H1 (cell line): ENCODE data around the gene AMN1. TPM values are rescaled to one million over a fixed set of nuclear protein-coding genes. Genes with fewer than 3 reads are reported as not detected.

Experiments
- CTCF ChIA-PET: fragments of 300-600 bp; sonication (Branson Sonifier 250); formaldehyde crosslinking; loops from one replicate; lab custom pipeline; 2021; ENCODE audit not compliant: partially characterized antibody; lab: Charles Lee
- POLR2A ChIA-PET: fragments of 300-600 bp; sonication (Branson Sonifier 250); formaldehyde crosslinking; loops from one replicate; lab custom pipeline; 2021; ENCODE audit warnings: inconsistent platforms; ENCODE audit not compliant: partially characterized antibody; lab: Charles Lee
- DNase-seq, 2 experiments: peaks; one replicate each; pipeline versions ENCODE4 v3.0.0 to v3.0.0-alpha.2; 2010 to 2022; ENCODE audit warnings: low spot score in 2 of 2, low read depth in 1 of 2, mixed read lengths in 1 of 2
- FAIRE-seq: peaks from 2 replicates; lab custom pipeline; 2011; peaks lifted over from hg19 to GRCh38; lab: Jason Lieb, UNC
- H2AFZ ChIP-seq: 2 replicates; pipeline ENCODE4 v1.8.1; 2012; ENCODE audit warnings: low read length, inconsistent platforms
- H2AK5ac ChIP-seq: 2 replicates; pipeline ENCODE4 v1.6.1; 2013; ENCODE audit warnings: low read depth, low read length
- H2BK120ac ChIP-seq: replicated peaks from 2 replicates; pipeline ENCODE3; 2013; ENCODE audit warnings: low read depth, low read length, inconsistent platforms
- H2BK12ac ChIP-seq: 2 replicates; pipeline ENCODE4 v1.6.1; 2013; ENCODE audit warnings: low read depth, low read length
- H2BK15ac ChIP-seq: 2 replicates; pipeline ENCODE4 v1.6.1; 2013; ENCODE audit warnings: low read length
- H2BK20ac ChIP-seq: 2 replicates; pipeline ENCODE4 v1.6.1; 2013; ENCODE audit warnings: low read length
- H2BK5ac ChIP-seq: 2 replicates; pipeline ENCODE4 v1.6.1; 2013; ENCODE audit warnings: low read depth, low read length
- H3K14ac ChIP-seq: 2 replicates; pipeline ENCODE4 v1.6.1; 2013; ENCODE audit warnings: inconsistent platforms; ENCODE audit not compliant: insufficient read length
- H3K18ac ChIP-seq: 2 replicates; pipeline ENCODE4 v1.6.1; 2013; ENCODE audit warnings: low read length; ENCODE audit errors: extremely low read depth
- H3K23ac ChIP-seq: 2 replicates; pipeline ENCODE4 v1.6.1; 2013; ENCODE audit warnings: inconsistent platforms; ENCODE audit not compliant: insufficient read length
- H3K23me2 ChIP-seq: 2 replicates; pipeline ENCODE4 v1.6.1; 2013; ENCODE audit warnings: low read depth, low read length
- H3K27ac ChIP-seq: 2 replicates; pipeline ENCODE4 v1.6.1; 2011; ENCODE audit warnings: low read depth, low read length, inconsistent platforms
- H3K27me3 ChIP-seq, 4 experiments: replicated peaks in 1 of 4; 1 replicate in 1 of 4; 2 replicates in 3 of 4; pipeline versions ENCODE4 v1.6.1 to v1.8.1; 2011 to 2013; ENCODE audit warnings: low read length in 3 of 4, mild to moderate bottlenecking in 3 of 4, inconsistent platforms in 2 of 4, mixed read lengths in 2 of 4, moderate library complexity in 1 of 4; ENCODE audit not compliant: control insufficient read depth in 3 of 4, insufficient read depth in 3 of 4; ENCODE audit errors: extremely low read depth in 1 of 4
- H3K36me3 ChIP-seq, 4 experiments: 2 replicates each; pipeline versions ENCODE4 v1.6.1 to v1.8.1; 2011 to 2013; ENCODE audit warnings: mild to moderate bottlenecking in 4 of 4, low read length in 3 of 4, moderate library complexity in 2 of 4, control low read depth in 1 of 4, inconsistent platforms in 1 of 4; ENCODE audit not compliant: insufficient read depth in 4 of 4, control insufficient read depth in 2 of 4
- H3K4ac ChIP-seq: replicated peaks from 2 replicates; pipeline ENCODE3; 2013; ENCODE audit warnings: low read length, low read depth, mixed read lengths, inconsistent platforms; ENCODE audit not compliant: insufficient read length
- H3K4me1 ChIP-seq, 4 experiments: replicated peaks in 1 of 4; 1 replicate in 1 of 4; 2 replicates in 3 of 4; pipeline versions ENCODE4 v1.6.1 to v1.8.1; 2011 to 2013; ENCODE audit warnings: low read length in 3 of 4, inconsistent platforms in 2 of 4, mixed read lengths in 1 of 4; ENCODE audit not compliant: insufficient read depth in 4 of 4, control insufficient read depth in 3 of 4
- H3K4me2 ChIP-seq, 2 experiments: 2 replicates each; pipeline versions ENCODE4 v1.6.1 to v1.8.1; 2011 to 2013; ENCODE audit warnings: low read depth in 2 of 2, low read length in 2 of 2, control low read depth in 1 of 2, inconsistent platforms in 1 of 2, mild to moderate bottlenecking in 1 of 2; ENCODE audit not compliant: insufficient read depth in 1 of 2
- H3K4me3 ChIP-seq, 4 experiments: fragments of 200-600, 300-600 bp in 1 of 4; sonication (generic), shearing (Covaris generic), sonication (Bioruptor Twin) in 1 of 4; 2 replicates each; pipeline versions ENCODE4 v1.5.1 to v1.8.1; 2011 to 2016; ENCODE audit warnings: low read length in 4 of 4, low read depth in 3 of 4, control low read depth in 2 of 4, inconsistent platforms in 2 of 4, mild to moderate bottlenecking in 2 of 4, mixed read lengths in 1 of 4, moderate library complexity in 1 of 4; ENCODE audit not compliant: insufficient read depth in 2 of 4; ENCODE audit errors: extremely low read depth in 1 of 4
- H3K56ac ChIP-seq: replicated peaks from 2 replicates; pipeline ENCODE3; 2013; ENCODE audit warnings: low read depth, mild to moderate bottlenecking, mixed read lengths, low read length, inconsistent platforms; ENCODE audit not compliant: insufficient read length
- H3K79me1 ChIP-seq: 2 replicates; pipeline ENCODE4 v1.6.1; 2013; ENCODE audit warnings: low read depth, low read length, control low read depth
- H3K79me2 ChIP-seq, 2 experiments: 2 replicates each; pipeline versions ENCODE4 v1.6.1 to v1.8.1; 2012 to 2013; ENCODE audit warnings: low read length in 2 of 2, mild to moderate bottlenecking in 2 of 2, inconsistent platforms in 1 of 2; ENCODE audit not compliant: insufficient read depth in 2 of 2, control insufficient read depth in 1 of 2
- H3K9ac ChIP-seq, 4 experiments: replicated peaks in 1 of 4; 1 replicate in 1 of 4; 2 replicates in 3 of 4; pipeline versions ENCODE4 v1.6.1 to v1.8.1; 2011 to 2013; ENCODE audit warnings: low read depth in 3 of 4, low read length in 3 of 4, control low read depth in 2 of 4, mild to moderate bottlenecking in 2 of 4, moderate library complexity in 2 of 4, inconsistent platforms in 1 of 4; ENCODE audit errors: extremely low read depth in 1 of 4
- H3K9me3 ChIP-seq, 2 experiments: 2 replicates each; pipeline versions ENCODE4 v1.6.1 to v1.8.1; 2012 to 2013; ENCODE audit warnings: mild to moderate bottlenecking in 2 of 2, moderate library complexity in 2 of 2, control low read depth in 1 of 2, inconsistent platforms in 1 of 2, low read depth in 1 of 2, low read length in 1 of 2, mixed read lengths in 1 of 2; ENCODE audit not compliant: insufficient read depth in 2 of 2
- H4K20me1 ChIP-seq, 2 experiments: replicated peaks in 1 of 2; 2 replicates each; pipeline versions ENCODE3 to v1.8.1; 2011 to 2013; ENCODE audit warnings: inconsistent platforms in 2 of 2, low read length in 2 of 2, mild to moderate bottlenecking in 1 of 2; ENCODE audit not compliant: insufficient read depth in 2 of 2, control insufficient read depth in 1 of 2
- H4K5ac ChIP-seq: 2 replicates; pipeline ENCODE4 v1.6.1; 2013; ENCODE audit warnings: low read length, low read depth, mixed read lengths, inconsistent platforms; ENCODE audit not compliant: insufficient read length
- H4K8ac ChIP-seq: 2 replicates; pipeline ENCODE4 v1.8.0; 2013; ENCODE audit warnings: mild to moderate bottlenecking, moderate library complexity, low read length, inconsistent platforms; ENCODE audit not compliant: insufficient read depth; ENCODE audit errors: extremely low read depth
- H4K91ac ChIP-seq: replicated peaks from 2 replicates; pipeline ENCODE3; 2013; ENCODE audit warnings: low read length, mixed read lengths, inconsistent platforms; ENCODE audit not compliant: insufficient read length
- BACH1 ChIP-seq: IDR thresholded peaks from 2 replicates; pipeline ENCODE4 v1.6.1; 2012; ENCODE audit warnings: low read length, improper control_type of control experiment
- BCL11A ChIP-seq, 2 experiments: IDR thresholded peaks; one replicate each; pipeline ENCODE4 v1.6.1; 2011; ENCODE audit warnings: low read depth in 2 of 2, low read length in 2 of 2, mild to moderate bottlenecking in 2 of 2
- BRCA1 ChIP-seq: IDR thresholded peaks from 2 replicates; pipeline ENCODE4 v1.6.1; 2012; ENCODE audit warnings: low read depth, low read length, improper control_type of control experiment
- CBX5 ChIP-seq: fragments of 300-800, 300-1000 bp; sonication (generic); IDR thresholded peaks from 2 replicates; pipeline ENCODE4 v1.7.1; 2016; ENCODE audit warnings: antibody characterized with exemption, low read length, low read depth
- CHD1 ChIP-seq: IDR thresholded peaks from 2 replicates; pipeline ENCODE4 v1.6.1; 2012; ENCODE audit warnings: low read depth, low read length, improper control_type of control experiment
- CHD2 ChIP-seq: IDR thresholded peaks from 2 replicates; pipeline ENCODE4 v1.6.1; 2012; ENCODE audit warnings: low read length, improper control_type of control experiment
- HDAC6 ChIP-seq: IDR thresholded peaks from one replicate; pipeline ENCODE4 v1.7.1; 2012; ENCODE audit warnings: low read depth, mild to moderate bottlenecking, inconsistent platforms, low read length, moderate library complexity
- JUND ChIP-seq: IDR thresholded peaks from 2 replicates; pipeline ENCODE4 v1.6.1; 2011; ENCODE audit warnings: mild to moderate bottlenecking, improper control_type of control experiment, low read length
- KDM1A ChIP-seq: fragments of 200-600, 300-600 bp; sonication (generic); IDR thresholded peaks from 2 replicates; pipeline ENCODE4 v1.7.1; 2016; ENCODE audit warnings: mild to moderate bottlenecking, low read length, borderline replicate concordance
- NRF1 ChIP-seq: IDR thresholded peaks from 2 replicates; pipeline ENCODE4 v1.6.1; 2011; ENCODE audit warnings: mild to moderate bottlenecking, low read depth, low read length, improper control_type of control experiment
- PHF8 ChIP-seq: fragments of 200-600 bp; sonication (generic); conservative IDR thresholded peaks from 2 replicates; pipeline ENCODE4 v1.7.1; 2012; ENCODE audit warnings: low read depth, mild to moderate bottlenecking, inconsistent platforms, low read length, moderate library complexity
- RAD21 ChIP-seq, 2 experiments: IDR thresholded peaks in 1 of 2; conservative IDR thresholded peaks in 1 of 2; 2 replicates each; pipeline ENCODE4 v1.6.1; 2011; ENCODE audit warnings: low read depth in 2 of 2, low read length in 2 of 2, improper control_type of control experiment in 1 of 2, inconsistent platforms in 1 of 2, mild to moderate bottlenecking in 1 of 2, moderate library complexity in 1 of 2
- SP1 ChIP-seq: IDR thresholded peaks from 2 replicates; pipeline ENCODE4 v1.6.1; 2011; ENCODE audit warnings: low read depth, low read length
- TAF1 ChIP-seq: IDR thresholded peaks from 2 replicates; pipeline ENCODE4 v1.6.1; 2011; ENCODE audit warnings: mild to moderate bottlenecking, low read depth, low read length
- WGBS, 2 experiments: shearing (Covaris generic) in 1 of 2; methylation state at CpG; one replicate each; pipeline versions ENCODE4 v1.1.6 to v1.1.7; 2013 to 2015; ENCODE audit warnings: low lambda C conversion rate in 2 of 2, mixed read lengths in 2 of 2, inconsistent platforms in 1 of 2, low coverage in 1 of 2, missing lambda C conversion rate in 1 of 2; ENCODE audit not compliant: insufficient replicate concordance in 2 of 2, insufficient coverage in 1 of 2, insufficient read length in 1 of 2; ENCODE audit errors: extremely low coverage in 1 of 2, missing lambda C conversion rate in 1 of 2; 5-methylcytosine and 5-hydroxymethylcytosine counted together
- polyA plus RNA-seq, 7 experiments: library from polyadenylated mRNA; depleted of rRNA in 3 of 7; stranded (reverse) in 5 of 7; unstranded in 2 of 7; fragments of >200 nt in 5 of 7; fragments of 200-250 nt in 2 of 7; gene quantifications; 1 replicate in 5 of 7; 2 replicates in 1 of 7; 4 replicates in 1 of 7; pipeline versions ENCODE4 v1.2.1 to v1.2.3, GENCODE V29; 2011 to 2013; ENCODE audit warnings: missing spikeins in 2 of 7, mixed read lengths in 2 of 7
- total RNA-seq: library from RNA; stranded (reverse); fragmentation: NEBNext Ultra II Directional; extraction: Animal tissue kit (Norgen Biotek cat#: 25700); gene quantifications from 2 replicates; pipeline ENCODE4 v1.2.1, GENCODE V29; 2021
- TF ChIP-seq, protein P1 (sequence below): IDR thresholded peaks from 2 replicates; pipeline ENCODE4 v1.6.1; 2012; ENCODE audit warnings: inconsistent platforms

AMN1 gene
- total and polyA plus RNA-seq, 2 of the 8 experiments (the other 6 are each of a cell fraction or from before 2014, with no cell fraction given) = 7.5 to 13.8 TPM

DNA sequence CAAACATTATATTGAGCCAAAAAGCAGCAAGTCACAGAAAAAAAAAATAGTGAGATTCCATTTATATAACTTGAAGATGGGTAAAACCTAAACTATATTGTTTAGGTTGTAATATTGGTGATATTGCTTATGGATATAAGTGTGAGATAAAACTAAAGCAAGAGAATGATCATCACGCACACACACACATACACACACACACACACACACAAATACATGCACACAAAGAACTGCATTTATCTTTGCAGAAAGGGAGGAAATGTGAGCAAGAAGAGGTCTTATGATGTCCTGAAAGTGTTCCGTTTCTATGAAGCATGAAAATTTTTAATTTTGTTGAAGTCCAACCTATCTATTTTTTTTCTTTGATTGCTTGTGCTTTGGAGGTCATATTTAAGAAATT is 16.4 kb upstream of the AMN1 start:
- no peaks in the 10 kb centered on the region; the same call in 1 of the 2 replicates for H3K23me2 ChIP-seq
- no peak overlapping the region for H2AK5ac ChIP-seq
- DNase-seq = no peak
- H3K4me3 ChIP-seq = no peak overlapping the region
- no peak overlapping the region for H2BK120ac ChIP-seq
- H3K27me3 ChIP-seq = no peaks in the 10 kb centered on the region
- no peaks in the 10 kb centered on the region for H3K36me3 ChIP-seq
- TF ChIP-seq CBX5 (no peak), PHF8 (no peak), RAD21 (IDR thresholded peaks at IDR 0.05 in 1 of 2, conservative IDR thresholded peaks at IDR 0.05 in 1 of 2; ENCODE audit: low read depth in 2 of 2, low read length in 2 of 2) (no peak), BCL11A (IDR thresholded peaks at IDR 0.05; ENCODE audit: low read depth in 2 of 2, low read length in 2 of 2) (no peak), TAF1 (no peak), JUND (no peak), CHD1 (no peak), SP1 (no peak), HDAC6 (no peak), NRF1 (no peak), BACH1 (no peak), BRCA1 (no peak), CHD2 (no peak), KDM1A (no peak)
- TF ChIP-seq, protein P1, sequence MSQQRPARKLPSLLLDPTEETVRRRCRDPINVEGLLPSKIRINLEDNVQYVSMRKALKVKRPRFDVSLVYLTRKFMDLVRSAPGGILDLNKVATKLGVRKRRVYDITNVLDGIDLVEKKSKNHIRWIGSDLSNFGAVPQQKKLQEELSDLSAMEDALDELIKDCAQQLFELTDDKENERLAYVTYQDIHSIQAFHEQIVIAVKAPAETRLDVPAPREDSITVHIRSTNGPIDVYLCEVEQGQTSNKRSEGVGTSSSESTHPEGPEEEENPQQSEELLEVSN = no peak
- H4K20me1 ChIP-seq = no peaks in the 10 kb centered on the region
- no peak overlapping the region for H4K91ac ChIP-seq
- no peak overlapping the region for H3K56ac ChIP-seq
- CTCF ChIA-PET = no interaction called here
- POLR2A ChIA-PET = no interaction called here
- H4K5ac ChIP-seq = no peak overlapping the region
- H3K9me3 ChIP-seq = no peaks in the 10 kb centered on the region
- H3K18ac ChIP-seq = no peak overlapping the region
- H3K4ac ChIP-seq = no peak overlapping the region
- no peak overlapping the region for H4K8ac ChIP-seq
- FAIRE-seq = no peak
- no peak overlapping the region for H3K9ac ChIP-seq
- H3K27ac ChIP-seq = no peak overlapping the region
- H3K14ac ChIP-seq = no peak overlapping the region
- no peak overlapping the region for H2BK20ac ChIP-seq
- WGBS, 2 experiments = 92% methylated on average over 2 of the region's 2 CpGs; no CpG with 5 or more reads in 1 of the 2 experiments
- no peak overlapping the region for H2AFZ ChIP-seq
- no peak overlapping the region for H2BK5ac ChIP-seq
- no peak overlapping the region for H2BK15ac ChIP-seq
- no peaks in the 10 kb centered on the region for H3K79me2 ChIP-seq
- peaks cover 0 to 8% (median 4%) of the 10 kb centered on the region in 4 experiments; a peak in 4 of 7 replicates for H3K4me1 ChIP-seq
- no peak overlapping the region for H3K4me2 ChIP-seq
- H3K79me1 ChIP-seq = no peaks in the 10 kb centered on the region
- H3K23ac ChIP-seq = no peak overlapping the region
- no peak overlapping the region for H2BK12ac ChIP-seq
